Fibroblast of the aortic adventitia (primary cell): ENCODE data around the gene ADRA2C. TPM values are rescaled to one million over a fixed set of nuclear protein-coding genes. Genes with fewer than 3 reads are reported as not detected.

ENCODE experiments used
- DNase-seq: peaks from one replicate; pipeline ENCODE4 v3.0.0-alpha.2; 2010; ENCODE audit warnings: low read depth
- H3K4me3 ChIP-seq: 2 replicates; pipeline ENCODE4 v1.5.1; 2011; ENCODE audit warnings: low read depth, mild to moderate bottlenecking, control low read depth, low read length, moderate library complexity
- CTCF ChIP-seq: IDR thresholded peaks from 2 replicates; pipeline ENCODE4 v1.5.1; 2011; ENCODE audit warnings: mild to moderate bottlenecking, low read length, control low read depth, inconsistent platforms; ENCODE audit not compliant: insufficient read depth
- total RNA-seq: library from RNA; depleted of rRNA; stranded (reverse); fragments of >200 nt; gene quantifications from 2 replicates; pipeline ENCODE4 v1.2.3, GENCODE V29; 2012; ENCODE audit warnings: low replicate concordance

Gene ADRA2C
- total RNA-seq, 1 donor = not detected

- no peak for DNase-seq
- no peak for TF ChIP-seq CTCF
- H3K4me3 ChIP-seq = no peak overlapping the region
Observed at GRCh38 chr4:3777033-3777390, 10.8 kb downstream of the ADRA2C start.

GRCh38 chr4:3777669-3778068 is 11.5 kb downstream of the ADRA2C start:
- H3K4me3 ChIP-seq = no peak overlapping the region
- DNase-seq = no peak
- TF ChIP-seq CTCF = no peak

GRCh38 chr4:3779509-3779908 is 13.3 kb downstream of the ADRA2C start:
- H3K4me3 ChIP-seq = no peak overlapping the region
- DNase-seq = no peak
- no peak for TF ChIP-seq CTCF

GRCh38 chr4:3780347-3781171 is 14.4 kb downstream of the ADRA2C start:
- no peak for DNase-seq
- no peak for TF ChIP-seq CTCF
- no peak overlapping the region for H3K4me3 ChIP-seq

- no peak for TF ChIP-seq CTCF
- H3K4me3 ChIP-seq = no peak overlapping the region
- DNase-seq = no peak
Observed at GRCh38 chr4:3781193-3781886, 15.2 kb downstream of the ADRA2C start.

- no peak for TF ChIP-seq CTCF
- no peak overlapping the region for H3K4me3 ChIP-seq
- DNase-seq = no peak
Observed at GRCh38 chr4:3781997-3782930, 16.1 kb downstream of the ADRA2C start.
